Measurements from ENCODE around the gene KIF3B.

DNA sequence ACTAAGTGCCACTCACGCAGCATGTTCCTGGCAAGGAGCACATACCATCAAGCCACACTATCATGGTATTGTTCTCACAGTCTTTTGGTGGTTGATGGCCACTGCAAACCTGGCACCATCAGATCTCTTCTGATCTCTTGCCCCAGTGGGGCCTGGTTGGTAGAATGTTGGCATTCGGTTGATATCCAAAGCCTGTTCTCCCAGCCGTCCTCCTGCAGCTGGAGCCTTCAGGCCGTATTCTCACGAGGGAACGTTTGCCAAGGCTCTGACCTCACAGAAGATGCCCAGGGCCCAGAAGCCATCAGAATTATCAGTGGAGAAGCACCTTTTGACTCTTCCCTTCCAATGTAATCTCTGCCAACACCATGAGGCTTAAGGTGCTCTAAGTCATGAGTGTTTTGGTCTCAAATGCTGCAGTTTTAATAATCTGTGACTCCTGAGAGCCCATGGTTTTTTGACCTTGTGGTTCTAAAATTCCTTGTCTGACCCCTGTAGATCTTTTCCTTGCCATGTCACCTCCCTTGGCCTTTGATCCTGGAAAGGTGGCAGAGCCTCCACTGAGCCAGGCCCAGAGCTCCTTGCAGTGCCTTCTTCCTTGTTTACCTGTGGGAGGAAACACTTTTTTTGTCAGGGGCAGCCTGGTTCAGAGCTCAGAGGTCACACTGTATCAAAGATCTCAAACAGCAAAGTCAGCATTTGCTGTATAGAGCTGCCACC, 42.0 kb upstream of the KIF3B start:
- no peak for TF ChIP-seq BHLHE40 (IDR thresholded peaks at IDR 0.05; ENCODE audit: borderline replicate concordance)
- no peak for TF ChIP-seq SP1 (IDR thresholded peaks at IDR 0.05)
- no peak for TF ChIP-seq ELF4 (IDR thresholded peaks at IDR 0.05)
- no peak for TF ChIP-seq HDGF (IDR thresholded peaks at IDR 0.05; ENCODE audit: borderline replicate concordance)
- TF ChIP-seq SUZ12 (IDR thresholded peaks at IDR 0.05), result no peak
- no peak for TF ChIP-seq FOXM1 (IDR thresholded peaks at IDR 0.05; ENCODE audit: borderline replicate concordance)
- TF ChIP-seq FOXK2 (IDR thresholded peaks at IDR 0.05), result no peak
- no peak for TF ChIP-seq NFRKB (IDR thresholded peaks at IDR 0.05)
- TF ChIP-seq ZNF384 (IDR thresholded peaks at IDR 0.05), result no peak

Measured in HEK293T (cell line).